ENCODE data around the gene EPG5.

The EPG5 gene, protein sequence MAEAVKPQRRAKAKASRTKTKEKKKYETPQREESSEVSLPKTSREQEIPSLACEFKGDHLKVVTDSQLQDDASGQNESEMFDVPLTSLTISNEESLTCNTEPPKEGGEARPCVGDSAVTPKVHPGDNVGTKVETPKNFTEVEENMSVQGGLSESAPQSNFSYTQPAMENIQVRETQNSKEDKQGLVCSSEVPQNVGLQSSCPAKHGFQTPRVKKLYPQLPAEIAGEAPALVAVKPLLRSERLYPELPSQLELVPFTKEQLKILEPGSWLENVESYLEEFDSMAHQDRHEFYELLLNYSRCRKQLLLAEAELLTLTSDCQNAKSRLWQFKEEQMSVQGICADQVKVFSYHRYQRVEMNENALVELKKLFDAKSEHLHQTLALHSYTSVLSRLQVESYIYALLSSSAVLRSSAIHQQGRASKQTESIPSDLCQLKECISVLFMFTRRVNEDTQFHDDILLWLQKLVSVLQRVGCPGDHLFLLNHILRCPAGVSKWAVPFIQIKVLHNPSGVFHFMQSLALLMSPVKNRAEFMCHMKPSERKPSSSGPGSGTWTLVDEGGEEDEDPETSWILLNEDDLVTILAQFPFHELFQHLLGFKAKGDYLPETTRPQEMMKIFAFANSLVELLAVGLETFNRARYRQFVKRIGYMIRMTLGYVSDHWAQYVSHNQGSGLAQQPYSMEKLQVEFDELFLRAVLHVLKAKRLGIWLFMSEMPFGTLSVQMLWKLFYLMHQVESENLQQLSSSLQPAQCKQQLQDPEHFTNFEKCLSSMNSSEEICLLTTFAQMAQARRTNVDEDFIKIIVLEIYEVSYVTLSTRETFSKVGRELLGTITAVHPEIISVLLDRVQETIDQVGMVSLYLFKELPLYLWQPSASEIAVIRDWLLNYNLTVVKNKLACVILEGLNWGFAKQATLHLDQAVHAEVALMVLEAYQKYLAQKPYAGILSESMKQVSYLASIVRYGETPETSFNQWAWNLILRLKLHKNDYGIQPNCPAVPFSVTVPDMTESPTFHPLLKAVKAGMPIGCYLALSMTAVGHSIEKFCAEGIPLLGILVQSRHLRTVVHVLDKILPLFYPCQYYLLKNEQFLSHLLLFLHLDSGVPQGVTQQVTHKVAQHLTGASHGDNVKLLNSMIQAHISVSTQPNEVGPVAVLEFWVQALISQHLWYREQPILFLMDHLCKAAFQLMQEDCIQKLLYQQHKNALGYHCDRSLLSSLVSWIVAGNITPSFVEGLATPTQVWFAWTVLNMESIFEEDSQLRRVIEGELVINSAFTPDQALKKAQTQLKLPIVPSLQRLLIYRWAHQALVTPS (N-terminal part only)

DNA sequence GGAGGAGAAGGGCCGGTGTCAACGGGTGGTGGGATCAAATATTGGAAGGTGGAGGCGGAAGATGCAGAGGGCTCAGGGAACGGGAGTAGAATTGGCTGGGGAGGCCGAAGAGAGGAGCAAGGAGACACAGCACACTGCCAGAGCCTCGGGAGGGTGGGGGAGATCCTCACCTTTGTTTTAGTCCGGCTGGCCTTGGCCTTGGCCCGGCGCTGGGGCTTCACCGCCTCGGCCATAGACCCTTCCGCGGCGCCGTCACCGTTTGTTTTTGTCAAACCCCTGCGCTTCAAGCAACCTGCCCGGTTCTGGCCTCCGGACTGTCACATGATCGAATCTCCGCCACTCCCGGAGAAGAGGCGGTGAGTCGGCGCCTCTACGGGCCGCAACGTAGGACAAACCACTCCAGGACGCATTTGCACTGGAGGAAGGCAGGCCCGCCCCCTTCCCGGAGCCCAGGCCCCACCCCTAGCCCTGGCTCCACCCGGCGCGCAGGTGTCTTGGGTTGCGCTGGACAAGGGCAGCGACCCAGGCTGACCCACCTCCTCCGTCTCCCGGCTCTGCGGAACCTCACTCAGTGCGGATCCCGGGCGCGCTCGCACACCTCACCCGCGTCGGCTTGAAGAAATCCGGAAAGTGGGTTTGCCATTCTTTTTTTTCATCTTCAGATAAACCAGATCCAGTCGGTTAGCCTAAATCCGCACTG, at the start of gene EPG5:
Gene EPG5, minus strand, starts transcription at position 323 of the 700 bp plus-strand sequence. Its CDS starts 90 bp downstream, at position 233.
- peak; percentile 76 to 83 for DNase-seq (ENCODE audit: low read depth in 2 of 2)

DNA sequence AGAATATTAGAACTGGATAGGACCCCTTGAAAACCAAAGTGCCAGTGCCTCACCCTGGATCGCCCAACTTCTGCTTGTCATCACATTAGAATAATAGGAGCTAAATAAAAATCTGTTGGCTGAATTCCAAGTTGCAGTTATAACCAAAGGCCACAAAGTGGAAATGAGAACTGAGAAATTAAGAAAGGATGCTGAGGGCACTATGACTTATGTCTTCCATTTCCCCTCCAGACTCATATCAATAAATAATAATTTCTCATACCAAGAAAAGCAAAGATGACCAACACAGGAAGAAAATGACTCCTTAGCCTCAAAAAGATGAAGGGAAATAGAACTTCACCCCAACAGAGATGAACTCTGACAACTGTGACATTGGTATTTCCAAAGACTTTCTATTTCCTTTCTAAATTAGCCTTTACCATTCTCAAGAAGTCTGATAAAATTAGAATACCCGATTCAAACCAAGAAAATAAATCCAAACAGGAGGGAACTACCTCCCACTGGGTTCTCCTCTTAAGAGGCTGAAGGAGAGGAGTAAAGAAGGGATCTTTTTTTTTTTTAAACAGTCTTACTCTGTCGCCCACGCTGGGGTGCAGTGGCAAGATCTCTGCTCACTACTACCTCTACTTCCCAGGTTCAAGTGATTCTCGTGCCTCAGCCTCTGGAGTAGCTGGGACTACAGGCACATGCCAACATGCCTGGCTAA, 46.5 kb upstream of the EPG5 start:
- no peak for DNase-seq (ENCODE audit: low read depth in 2 of 2)

DNA sequence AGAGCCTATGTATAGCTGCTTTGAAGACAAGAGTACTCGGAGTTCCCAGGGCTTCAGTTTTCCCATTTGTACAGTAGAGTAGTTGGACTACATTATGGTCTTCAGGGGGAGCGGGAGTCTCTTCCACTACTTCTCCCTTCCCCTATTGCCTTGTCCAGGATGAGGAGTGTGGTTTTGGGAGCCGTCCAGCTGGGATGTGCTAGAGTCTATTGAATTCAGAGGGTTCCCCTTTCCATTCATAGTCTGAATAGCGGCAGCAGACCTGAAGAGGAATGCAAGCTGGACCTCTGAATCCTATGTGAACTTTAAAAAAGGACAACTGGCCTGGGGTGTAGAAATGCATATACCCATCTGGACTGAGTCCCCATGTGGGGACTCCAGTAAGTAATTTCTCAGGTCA, 43.5 kb upstream of the EPG5 start:
- DNase-seq (ENCODE audit: low read depth in 2 of 2), result no peak

DNA sequence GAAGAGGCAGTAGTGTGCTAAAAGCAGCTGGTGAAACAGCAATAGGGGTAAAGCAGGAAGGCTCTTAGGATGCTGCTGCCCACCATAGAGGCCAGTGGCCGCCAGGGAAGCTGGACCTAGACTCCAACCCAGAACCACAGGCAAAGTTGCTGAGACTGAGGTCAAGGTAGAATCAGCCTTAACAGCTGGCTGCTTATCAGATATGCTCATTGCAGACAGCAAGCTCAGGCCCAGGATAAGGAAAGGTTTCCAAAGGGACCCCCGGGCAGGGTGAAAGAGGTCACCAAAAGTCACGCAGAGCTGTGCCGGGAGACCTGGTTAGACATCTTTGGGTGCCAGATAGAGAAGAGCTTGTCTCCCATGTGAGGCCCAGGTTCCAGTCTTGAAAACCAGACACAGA, 42.9 kb upstream of the EPG5 start:
- no peak for DNase-seq (ENCODE audit: low read depth in 2 of 2)

DNA sequence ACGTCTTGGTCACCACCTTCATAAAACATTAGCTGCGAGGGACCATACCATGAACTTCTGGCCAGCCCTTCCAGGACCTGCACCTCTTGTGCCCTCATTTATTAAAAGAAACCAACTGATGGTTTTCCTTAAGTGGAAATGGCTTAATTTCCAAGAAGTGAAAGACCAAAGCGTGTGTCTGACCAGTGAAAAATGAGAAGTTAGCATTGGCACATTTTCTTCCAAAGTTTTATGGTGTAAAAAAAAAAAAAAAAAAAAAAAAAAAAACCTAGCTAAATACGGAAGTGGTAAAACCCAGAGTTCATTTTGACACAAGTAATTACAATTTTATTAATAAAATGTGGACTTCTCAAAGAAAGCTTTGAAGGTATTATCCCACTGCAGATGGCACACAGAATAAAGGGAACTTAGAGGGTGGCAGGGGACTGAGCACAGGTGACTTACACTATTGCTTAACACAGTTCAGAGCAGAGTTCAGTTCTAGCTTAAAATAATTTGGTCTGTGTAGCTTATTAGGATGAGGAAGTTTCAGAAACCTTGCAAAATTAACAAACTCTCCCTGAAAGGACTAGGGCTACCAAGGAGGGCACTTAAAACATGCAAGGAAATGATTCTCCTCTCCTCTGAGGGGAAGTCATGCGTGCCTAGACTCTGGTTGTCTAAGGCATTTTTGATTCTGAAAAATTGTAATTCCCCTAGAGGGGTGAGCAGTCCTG, 42.2 kb upstream of the EPG5 start:
- DNase-seq (ENCODE audit: low read depth in 2 of 2), result no peak

DNA sequence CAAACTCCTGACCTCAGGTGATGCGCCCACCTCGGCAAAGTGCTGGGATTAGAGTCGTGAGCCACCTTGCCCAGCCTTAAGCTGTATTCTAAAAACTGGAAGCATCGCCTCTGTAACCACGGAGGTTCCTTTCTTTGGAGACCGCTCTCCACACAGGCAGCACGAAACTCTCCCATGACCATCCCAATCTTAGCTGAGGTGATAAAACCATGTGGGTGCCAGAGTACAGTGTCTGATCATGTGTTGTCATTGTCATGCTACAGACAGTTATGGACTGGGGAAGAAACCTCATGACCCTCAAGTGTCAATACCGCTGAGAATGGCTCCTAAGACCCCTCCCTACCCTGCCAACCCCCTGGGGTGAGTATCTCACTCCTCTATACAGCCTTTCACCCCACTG, 41.4 kb upstream of the EPG5 start:
- DNase-seq (ENCODE audit: low read depth in 2 of 2), result no peak

DNA sequence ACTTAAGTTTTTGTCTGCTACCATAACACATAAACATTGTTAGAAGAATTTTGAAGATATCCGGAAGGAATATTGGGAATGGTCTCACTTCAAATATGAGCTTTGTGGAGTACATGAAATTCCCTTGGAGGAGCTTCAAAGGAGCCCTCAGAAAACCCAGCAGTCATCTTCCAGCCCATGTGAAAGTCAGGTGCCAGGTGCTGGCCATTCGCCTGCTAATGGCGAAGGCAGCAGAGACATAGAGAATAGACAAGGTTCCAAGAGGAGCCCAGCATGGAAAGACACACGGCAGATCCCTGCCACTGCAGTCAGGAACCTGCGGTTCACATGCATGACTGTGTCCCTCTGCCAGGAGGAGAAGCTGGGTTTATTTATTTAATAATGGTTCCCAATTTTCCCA, 40.0 kb upstream of the EPG5 start:
- DNase-seq (ENCODE audit: low read depth in 2 of 2), result no peak

DNA sequence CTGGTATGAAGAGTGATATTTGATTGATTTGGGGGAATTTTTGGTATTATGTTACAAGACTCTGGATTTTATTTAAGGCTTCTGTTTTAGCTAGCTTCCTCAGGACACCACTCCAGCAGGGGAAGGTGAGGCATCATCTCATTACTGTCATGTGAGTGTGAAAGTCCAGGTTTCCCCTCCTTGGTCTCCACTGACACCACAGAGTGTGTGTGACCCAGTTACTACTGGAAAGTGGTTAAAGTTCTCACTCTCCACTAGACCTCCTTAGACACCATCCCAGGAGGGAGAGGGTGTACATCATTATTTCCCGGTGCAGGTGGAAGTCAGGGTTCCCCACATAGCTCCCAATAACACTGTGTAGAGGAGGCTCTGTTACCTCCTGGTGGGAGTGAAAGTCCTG, 35.8 kb upstream of the EPG5 start:
- no peak for DNase-seq (ENCODE audit: low read depth in 2 of 2)

DNA sequence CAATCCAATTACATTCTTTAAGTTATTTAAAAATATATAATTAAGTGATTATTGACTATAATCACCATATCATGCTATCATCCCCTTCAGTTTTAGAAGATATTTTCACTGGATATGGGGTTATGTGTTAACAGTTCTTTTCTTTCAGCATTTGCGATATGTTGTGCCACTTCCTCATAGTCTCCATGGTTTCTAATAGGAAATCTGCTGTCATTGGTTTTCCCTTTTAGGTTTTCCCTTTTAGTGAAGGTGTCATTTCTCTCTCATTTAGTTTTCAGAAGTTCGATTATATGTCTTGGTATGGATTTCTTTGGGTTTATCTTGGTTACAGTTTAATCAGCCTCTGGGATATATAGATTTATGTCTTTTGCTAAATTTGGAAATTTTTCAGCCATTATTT, 34.8 kb upstream of the EPG5 start:
- no peak for DNase-seq (ENCODE audit: low read depth in 2 of 2)

DNA sequence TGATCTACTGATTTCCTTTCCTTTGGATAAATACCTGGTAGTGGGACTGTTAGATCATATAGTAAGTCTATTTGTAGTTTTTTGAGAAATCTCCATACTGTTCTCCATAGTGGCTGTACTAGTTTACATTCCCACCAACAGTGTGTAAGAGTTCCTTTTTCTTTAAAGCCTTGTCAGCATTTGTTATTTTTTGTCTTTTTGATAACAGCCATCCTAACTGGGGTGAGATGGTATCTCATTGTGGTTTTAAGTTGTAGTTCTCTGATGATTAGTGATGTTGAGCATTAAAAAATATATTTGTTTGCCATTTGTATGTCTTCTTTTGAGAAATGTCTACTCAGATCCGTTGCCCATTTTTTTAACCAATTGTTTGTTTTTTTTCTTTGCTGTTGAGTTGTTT, 33.9 kb upstream of the EPG5 start:
- no peak for DNase-seq (ENCODE audit: low read depth in 2 of 2)

DNA sequence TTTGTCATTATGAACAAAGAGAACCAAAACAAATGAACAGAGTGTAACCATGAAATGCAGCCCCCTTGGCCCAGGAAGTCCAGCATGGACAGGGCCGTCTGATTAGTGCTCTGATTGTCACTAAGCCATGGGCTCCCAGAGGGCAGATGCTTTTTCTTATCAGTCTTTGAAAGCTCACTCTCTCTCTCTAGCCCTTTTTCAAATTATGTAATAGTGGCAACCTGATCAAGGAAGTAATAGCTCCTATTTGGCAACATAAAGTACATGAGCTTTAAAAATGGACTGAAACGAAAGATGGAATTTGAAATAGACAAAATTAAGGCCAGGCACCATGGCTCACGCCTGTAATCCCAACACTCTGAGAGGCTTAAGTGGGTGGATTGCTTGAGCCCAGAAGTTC, 32.4 kb upstream of the EPG5 start:
- no peak for DNase-seq (ENCODE audit: low read depth in 2 of 2)

DNA sequence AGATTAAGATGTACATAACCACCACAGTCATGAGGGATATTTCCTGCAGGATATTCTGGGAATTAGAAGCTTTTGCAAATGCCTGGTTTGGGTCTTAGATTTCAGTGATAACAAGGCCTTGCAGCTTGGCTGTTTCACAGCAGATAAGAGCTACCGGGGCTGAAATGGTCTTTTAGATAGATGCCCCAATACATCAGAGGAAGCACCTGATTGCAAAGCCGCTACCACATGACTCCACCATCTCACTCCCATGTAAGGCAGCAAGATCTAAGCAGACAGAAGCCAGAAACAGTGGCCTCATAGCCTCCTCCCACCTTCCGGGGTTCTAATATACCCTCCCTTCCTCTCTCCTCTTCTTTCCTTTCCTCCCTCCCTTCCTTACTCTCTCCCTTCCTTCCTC, 31.1 kb upstream of the EPG5 start:
- DNase-seq (ENCODE audit: low read depth in 2 of 2), result no peak

DNA sequence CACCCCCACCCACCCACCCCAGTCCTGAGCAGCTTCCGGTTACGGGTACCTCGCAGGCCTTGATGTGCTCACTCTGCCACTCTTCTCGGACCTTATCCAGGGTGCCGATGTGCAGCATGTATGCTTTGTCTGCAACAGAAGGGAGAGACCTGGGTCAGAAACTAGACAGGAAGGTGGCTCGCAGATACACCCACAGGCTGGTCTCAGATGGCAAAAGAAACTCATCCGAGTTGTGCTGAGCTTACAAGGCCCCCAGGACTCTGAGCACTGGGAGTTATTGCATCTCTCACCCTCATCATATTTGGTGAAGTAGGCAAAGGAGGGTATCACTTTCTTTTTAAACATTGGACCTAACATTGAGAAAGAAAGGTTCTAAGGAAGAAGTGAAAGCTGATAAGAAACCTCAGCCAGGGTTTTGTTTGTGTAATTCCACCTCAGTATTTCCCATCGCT, 30.6 kb upstream of the EPG5 start:
- no peak for DNase-seq (ENCODE audit: low read depth in 2 of 2)

DNA sequence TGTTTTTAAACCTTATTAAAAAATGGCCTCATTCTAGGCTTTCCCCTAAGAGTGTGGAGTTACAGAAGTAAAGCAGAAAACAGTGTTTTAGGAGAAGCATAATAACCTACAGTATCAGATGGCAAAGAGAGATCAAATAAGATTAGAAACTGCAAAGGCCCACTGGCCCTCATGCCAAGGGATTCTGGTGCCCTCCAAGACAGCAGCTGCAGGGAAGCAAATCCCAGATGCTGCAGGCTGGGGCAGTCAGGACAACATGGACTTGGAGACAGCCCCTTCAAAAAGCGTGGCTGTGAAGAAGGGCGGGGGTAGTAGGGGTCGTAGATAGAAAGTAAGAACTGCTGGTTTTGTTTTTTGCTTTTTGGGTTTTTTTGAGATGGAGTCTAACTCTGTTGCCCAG, 28.3 kb upstream of the EPG5 start:
- no peak for DNase-seq (ENCODE audit: low read depth in 2 of 2)

DNA sequence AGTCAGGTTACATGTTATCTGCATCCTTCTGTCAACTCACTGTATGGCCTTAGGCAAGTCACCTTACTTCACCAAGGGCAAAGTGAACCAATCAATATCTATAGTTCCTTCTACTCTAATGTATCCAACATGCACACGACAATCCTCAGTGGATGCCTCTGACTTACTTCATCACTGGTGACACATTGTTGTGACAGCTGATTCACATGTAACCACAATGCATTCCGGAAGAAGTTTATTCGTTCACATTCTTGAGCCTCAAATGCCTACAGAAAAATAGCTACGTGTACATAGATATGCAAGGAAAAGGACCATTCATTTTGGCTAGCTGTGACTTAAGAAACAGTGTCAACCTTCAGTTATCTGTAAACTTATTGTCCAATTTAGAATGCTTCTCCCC, 26.3 kb upstream of the EPG5 start:
- peak; percentile 62 to 66 for DNase-seq (ENCODE audit: low read depth in 2 of 2)

DNA sequence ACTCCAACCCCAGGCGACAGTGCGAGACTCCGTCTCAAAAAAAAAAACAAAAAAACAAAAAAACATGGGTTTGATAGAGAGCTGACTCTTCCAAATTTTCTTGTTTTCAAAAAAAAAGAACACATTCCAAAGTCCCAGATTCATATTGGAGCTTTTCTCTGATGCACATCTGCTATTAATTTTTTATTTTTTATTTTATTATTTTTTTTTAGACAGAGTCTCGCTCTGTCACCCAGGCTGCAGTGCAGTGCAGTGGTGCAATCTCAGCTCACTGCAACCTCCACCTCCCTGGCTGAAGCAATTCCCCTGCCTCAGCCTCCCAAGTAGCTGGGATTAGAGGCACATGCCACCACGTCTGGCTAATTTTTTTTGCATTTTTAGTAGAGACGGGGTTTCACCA, 25.4 kb upstream of the EPG5 start:
- DNase-seq (ENCODE audit: low read depth in 2 of 2), result peak; percentile 25 to 29

DNA sequence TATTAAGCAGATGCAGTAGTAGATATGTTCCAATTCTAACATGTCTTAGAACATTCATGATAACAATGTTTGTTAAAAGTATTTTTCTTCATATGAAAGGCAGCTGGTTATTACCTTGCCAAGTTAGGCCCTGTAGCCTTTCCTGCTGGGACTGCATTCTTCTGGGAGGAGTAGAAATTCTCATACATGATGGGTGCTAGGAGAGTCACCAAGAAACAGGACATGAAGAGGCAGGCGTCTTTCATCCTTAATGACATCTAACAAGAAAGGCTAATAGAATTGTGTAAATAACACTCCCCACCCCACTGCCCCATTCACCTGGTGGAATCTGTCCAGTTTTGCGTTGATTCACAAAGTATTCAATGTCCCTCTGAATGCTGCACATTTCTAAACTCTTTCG, 24.7 kb upstream of the EPG5 start:
- no peak for DNase-seq (ENCODE audit: low read depth in 2 of 2)

DNA sequence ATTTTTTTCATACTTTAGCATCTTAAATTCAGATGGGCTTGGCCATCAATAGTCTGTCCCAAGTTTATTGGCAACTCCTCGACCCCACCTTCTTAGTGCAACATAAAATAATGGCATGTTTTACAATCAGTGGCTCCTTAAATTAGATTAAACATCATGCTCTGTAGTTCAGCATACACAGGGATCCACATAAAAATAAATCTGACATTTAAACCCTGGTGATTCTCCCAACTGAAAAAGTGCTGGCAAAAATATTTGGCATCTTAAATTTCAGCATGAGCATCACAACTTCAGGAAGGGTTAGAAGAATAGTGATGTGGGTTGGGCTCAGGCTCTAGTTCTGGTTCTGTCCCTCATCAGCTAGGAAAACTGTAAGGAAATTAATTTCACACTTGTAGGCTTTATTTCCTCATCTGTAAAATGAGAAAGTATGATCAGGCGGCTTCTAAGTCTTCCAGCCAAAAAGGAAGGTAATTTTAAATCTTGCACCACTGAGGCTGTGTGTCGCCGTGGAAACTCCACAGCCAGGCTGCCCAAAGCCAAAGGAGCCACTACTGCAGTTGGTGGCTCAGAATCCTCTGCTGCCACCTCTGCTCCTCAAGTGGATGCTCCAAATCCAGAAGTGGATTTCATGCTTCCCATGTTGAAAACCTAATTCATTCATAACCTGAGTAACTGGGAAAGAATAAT, 17.6 kb upstream of the EPG5 start:
- DNase-seq (ENCODE audit: low read depth in 2 of 2), result no peak

DNA sequence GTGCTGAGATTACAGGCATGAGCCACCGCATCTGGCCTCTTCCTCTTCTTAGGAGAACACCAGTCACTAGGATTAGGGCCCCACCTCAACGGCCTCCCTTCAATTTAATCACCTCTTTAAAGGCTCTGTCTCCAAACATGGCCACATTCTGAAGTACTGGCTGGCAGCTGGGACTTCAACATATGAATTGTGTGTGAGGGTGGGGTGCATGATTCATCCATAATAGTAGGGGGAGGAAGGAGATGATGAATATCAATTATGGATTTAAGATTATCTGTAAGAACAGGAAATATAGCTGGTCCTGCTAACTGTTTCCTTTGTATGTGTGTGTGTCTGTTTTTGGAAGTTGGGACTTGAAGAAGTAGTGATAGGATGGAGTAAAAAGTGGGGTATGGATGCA, 14.7 kb upstream of the EPG5 start:
- DNase-seq (ENCODE audit: low read depth in 2 of 2), result no peak

DNA sequence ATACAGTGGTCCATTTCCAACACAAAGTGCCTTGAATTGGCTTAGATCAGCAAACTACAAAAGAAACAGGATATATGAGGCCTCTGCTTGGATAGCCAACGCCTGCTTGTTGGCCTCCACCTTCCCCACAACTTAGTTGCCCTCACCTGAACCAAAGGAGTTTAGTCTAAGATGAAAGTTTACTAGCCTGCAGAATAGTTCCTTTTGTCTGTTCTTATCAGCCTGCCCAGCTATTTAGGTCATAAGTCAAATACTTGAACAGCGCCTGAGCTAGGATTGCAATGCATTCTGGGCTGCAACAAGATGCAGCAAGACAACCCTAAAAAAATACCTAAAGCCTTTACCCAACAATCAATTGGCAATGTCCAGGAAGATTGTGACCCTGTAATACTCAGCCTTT, 13.1 kb upstream of the EPG5 start:
- DNase-seq (ENCODE audit: low read depth in 2 of 2), result no peak

All from fibroblast of skin of left biceps (primary cell).